Measurements from ENCODE around the gene F10.

F10 gene

DNA sequence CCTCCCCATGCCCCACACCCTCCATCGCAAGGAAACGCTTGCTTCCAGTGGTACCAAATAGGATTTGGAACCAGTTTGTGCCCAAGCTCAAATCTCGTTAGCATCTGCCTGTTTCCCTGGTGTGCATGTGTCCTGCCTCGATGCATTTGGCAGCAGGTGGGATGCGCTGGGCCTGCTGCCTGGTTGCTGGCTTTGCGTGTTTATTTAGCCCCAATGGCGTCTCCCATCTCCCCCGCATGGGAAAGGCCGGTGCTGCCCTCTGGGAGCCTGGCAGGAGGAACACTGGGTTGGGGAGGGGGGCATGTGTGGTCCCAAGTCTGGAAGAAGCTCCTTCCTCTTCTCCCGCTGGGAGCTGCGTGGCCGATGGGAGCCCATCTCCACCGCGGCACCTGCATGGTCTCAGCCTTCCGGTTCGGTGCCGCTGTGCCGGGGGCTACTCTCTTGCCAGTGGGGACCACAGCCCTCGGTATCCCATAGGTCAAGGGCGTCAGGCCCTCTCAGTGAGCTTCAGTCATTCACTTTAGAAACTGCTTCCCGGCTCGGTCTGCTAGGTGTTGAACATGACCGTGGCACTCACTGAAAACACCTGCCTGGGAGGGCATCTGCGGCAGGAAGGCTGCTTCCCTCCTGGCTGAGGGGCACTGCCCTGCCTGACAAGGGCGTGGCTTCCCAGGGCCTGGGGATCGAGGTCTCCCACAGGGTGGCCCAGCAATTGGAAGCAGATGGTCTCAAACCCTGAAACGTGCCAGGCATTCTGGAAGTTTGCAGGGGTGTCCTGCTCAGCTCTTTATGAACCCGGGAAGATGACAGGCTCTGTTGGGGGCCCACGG is 28.8 kb upstream of the F10 start:
- Histone ChIP-seq H3K79me2 (ENCODE audit: insufficient read depth, low read depth) (no peaks in the 10 kb centered on the region), H3K9ac (no peak overlapping the region)
- TF ChIP-seq, protein P1, sequence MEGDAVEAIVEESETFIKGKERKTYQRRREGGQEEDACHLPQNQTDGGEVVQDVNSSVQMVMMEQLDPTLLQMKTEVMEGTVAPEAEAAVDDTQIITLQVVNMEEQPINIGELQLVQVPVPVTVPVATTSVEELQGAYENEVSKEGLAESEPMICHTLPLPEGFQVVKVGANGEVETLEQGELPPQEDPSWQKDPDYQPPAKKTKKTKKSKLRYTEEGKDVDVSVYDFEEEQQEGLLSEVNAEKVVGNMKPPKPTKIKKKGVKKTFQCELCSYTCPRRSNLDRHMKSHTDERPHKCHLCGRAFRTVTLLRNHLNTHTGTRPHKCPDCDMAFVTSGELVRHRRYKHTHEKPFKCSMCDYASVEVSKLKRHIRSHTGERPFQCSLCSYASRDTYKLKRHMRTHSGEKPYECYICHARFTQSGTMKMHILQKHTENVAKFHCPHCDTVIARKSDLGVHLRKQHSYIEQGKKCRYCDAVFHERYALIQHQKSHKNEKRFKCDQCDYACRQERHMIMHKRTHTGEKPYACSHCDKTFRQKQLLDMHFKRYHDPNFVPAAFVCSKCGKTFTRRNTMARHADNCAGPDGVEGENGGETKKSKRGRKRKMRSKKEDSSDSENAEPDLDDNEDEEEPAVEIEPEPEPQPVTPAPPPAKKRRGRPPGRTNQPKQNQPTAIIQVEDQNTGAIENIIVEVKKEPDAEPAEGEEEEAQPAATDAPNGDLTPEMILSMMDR (conservative IDR thresholded peaks at IDR 0.05; ENCODE audit: low read depth, low read length), result no peak

DNA sequence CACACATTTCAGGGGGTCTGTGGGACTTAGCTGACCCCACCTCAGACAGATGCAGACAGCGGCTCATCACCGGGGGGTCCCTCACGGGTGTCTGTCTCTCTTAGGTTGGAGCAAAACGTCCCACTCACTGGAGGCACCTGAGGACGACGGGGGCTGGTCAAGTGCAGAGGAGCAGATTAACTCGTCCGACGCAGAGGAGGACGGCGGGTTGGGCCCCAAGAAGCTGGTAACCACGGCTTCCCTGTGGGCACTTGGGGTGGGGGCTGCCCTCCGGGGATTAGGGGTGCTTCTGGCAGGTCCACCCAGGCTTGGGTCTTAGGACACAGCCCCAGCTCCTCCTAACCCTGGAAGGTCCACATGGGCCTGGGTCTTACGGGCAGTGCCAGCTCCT is 28.2 kb upstream of the F10 start:
- no peaks in the 10 kb centered on the region for H3K27me3 ChIP-seq (ENCODE audit: insufficient read depth, low read depth)

More for the DNA sequence above, 28.8 kb upstream of the F10 start:
- no peaks in the 10 kb centered on the region for H3K36me3 ChIP-seq (ENCODE audit: insufficient read depth)
- no peaks in the 10 kb centered on the region for H4K20me1 ChIP-seq (ENCODE audit: insufficient read depth)
- no peak overlapping the region for H3K4me2 ChIP-seq
- H3K4me3 ChIP-seq (IDR thresholded peaks at IDR 0.05; ENCODE audit: insufficient read depth, low read depth, low read length), result no peak overlapping the region
- no peaks in the 10 kb centered on the region for H3K4me1 ChIP-seq (ENCODE audit: low read depth, poor library complexity, severe bottlenecking)
- no peaks in the 10 kb centered on the region for H3K27me3 ChIP-seq (ENCODE audit: insufficient read depth, low read depth)
- H3K27ac ChIP-seq, result no peak overlapping the region
- H2AFZ ChIP-seq (ENCODE audit: low read depth), result no peak overlapping the region

DNA sequence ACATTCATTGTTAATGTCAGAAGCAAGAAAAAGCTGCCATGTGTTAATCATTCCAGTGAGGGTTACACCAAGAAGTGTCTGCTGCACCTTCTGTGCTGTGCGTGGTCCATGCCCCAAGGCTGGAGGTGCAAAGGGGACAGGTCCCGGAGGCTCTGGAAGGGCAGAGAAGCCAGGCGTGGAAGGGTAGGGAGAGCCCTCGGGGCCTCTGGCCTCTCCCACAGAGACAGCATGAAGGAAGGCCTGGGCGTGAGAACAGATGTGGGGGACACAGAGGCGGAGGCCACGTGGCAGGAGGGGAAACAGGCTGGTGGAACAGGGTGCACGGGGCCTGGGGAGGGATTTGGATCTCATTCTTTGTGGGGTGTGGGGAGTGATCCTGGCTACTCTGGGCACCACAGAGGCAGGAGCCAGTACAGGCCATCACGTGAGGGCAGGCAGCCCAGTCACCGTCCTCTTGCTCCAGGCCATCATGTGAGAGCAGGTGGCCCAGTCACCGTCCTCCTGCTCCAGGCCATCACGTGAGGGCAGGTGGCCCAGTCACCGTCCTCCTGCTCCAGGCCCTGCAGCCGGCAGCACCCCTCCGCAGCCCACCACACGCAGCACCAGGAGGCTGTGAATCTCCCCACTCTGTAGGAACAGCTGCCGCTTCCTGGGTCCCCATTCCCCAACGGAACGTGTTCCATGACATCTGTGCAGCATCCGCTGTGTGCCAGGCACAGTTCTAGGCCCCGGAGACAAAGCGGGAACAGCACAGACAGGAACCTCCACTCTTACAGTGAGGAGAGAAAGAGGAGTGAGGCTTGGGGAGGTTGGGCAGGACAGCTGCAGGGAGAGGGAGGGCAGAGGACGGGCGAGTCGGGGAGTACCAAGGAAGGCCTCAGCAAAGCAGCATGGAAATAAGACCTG is 27.2 kb upstream of the F10 start:
- Histone ChIP-seq H3K4me2 (no peak overlapping the region), H2AFZ (ENCODE audit: low read depth) (no peak overlapping the region), H3K9ac (no peak overlapping the region), H3K4me1 (ENCODE audit: low read depth, poor library complexity, severe bottlenecking) (no peaks in the 10 kb centered on the region), H3K79me2 (ENCODE audit: insufficient read depth, low read depth) (no peaks in the 10 kb centered on the region), H3K27ac (no peak overlapping the region), H4K20me1 (ENCODE audit: insufficient read depth) (no peaks in the 10 kb centered on the region), H3K27me3 (ENCODE audit: insufficient read depth, low read depth) (no peaks in the 10 kb centered on the region), H3K4me3 (IDR thresholded peaks at IDR 0.05; ENCODE audit: insufficient read depth, low read depth, low read length) (no peak overlapping the region), H3K36me3 (ENCODE audit: insufficient read depth) (no peaks in the 10 kb centered on the region)
- TF ChIP-seq, protein P1 (conservative IDR thresholded peaks at IDR 0.05; ENCODE audit: low read depth, low read length), result no peak

More for the DNA sequence above, 28.2 kb upstream of the F10 start:
- TF ChIP-seq, protein P1 (conservative IDR thresholded peaks at IDR 0.05; ENCODE audit: low read depth, low read length), result no peak
- Histone ChIP-seq H2AFZ (ENCODE audit: low read depth) (no peak overlapping the region), H3K4me3 (IDR thresholded peaks at IDR 0.05; ENCODE audit: insufficient read depth, low read depth, low read length) (no peak overlapping the region), H3K4me1 (ENCODE audit: low read depth, poor library complexity, severe bottlenecking) (no peaks in the 10 kb centered on the region), H3K79me2 (ENCODE audit: insufficient read depth, low read depth) (no peaks in the 10 kb centered on the region), H3K4me2 (no peak overlapping the region), H3K36me3 (ENCODE audit: insufficient read depth) (no peaks in the 10 kb centered on the region), H4K20me1 (ENCODE audit: insufficient read depth) (no peaks in the 10 kb centered on the region), H3K27ac (no peak overlapping the region), H3K9ac (no peak overlapping the region)

DNA sequence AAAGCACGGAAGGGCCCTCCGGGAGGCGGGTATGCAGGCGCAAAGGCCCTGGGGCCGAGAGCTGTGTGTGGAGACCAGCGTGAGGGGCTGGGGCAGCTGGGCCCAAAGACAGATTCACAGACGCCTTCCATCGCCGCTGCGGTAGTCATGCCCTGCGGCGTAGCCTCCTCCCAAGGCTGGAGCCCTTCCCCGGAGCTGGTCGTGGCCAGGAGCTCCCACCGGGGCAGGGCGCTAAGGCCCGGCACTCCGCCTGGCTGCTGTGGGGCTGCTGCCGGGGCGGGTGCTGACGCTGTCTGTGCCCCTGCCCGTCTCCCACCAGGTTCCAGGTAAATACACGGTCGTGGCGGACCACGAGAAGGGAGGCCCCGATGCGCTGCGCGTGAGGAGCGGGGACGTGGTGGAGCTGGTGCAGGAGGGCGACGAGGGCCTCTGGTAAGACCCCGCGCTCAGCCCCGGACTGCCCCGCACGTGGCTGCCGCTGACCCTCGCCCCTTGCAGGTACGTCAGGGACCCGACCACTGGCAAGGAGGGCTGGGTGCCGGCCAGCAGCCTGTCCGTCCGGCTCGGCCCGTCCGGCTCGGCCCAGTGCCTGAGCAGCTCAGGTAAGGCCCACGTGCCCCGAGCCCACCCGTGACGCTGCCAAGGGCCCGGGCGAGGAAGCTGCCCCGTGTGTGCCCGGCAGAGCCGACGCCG is 26.4 kb upstream of the F10 start:
- no peak overlapping the region for H3K27ac ChIP-seq
- H3K27me3 ChIP-seq (ENCODE audit: insufficient read depth, low read depth), result no peaks in the 10 kb centered on the region
- no peak overlapping the region for H2AFZ ChIP-seq (ENCODE audit: low read depth)
- no peaks in the 10 kb centered on the region for H3K4me1 ChIP-seq (ENCODE audit: low read depth, poor library complexity, severe bottlenecking)
- no peaks in the 10 kb centered on the region for H3K36me3 ChIP-seq (ENCODE audit: insufficient read depth)
- no peaks in the 10 kb centered on the region for H4K20me1 ChIP-seq (ENCODE audit: insufficient read depth)
- TF ChIP-seq, protein P1 (conservative IDR thresholded peaks at IDR 0.05; ENCODE audit: low read depth, low read length), result no peak
- H3K4me2 ChIP-seq, result no peak overlapping the region
- H3K79me2 ChIP-seq (ENCODE audit: insufficient read depth, low read depth), result no peaks in the 10 kb centered on the region
- no peak overlapping the region for H3K4me3 ChIP-seq (IDR thresholded peaks at IDR 0.05; ENCODE audit: insufficient read depth, low read depth, low read length)
- H3K9ac ChIP-seq, result no peak overlapping the region
